Sciatic nerve (tissue), 2 donors: ENCODE results near the gene KIAA1217. TPM values are rescaled to one million over a fixed set of nuclear protein-coding genes. Genes with fewer than 3 reads are reported as not detected.
"Not testable (repeated sequence)": the region's sequence is repeated elsewhere in the genome, so short reads cannot be mapped to it uniquely, and the experiment has no call there.

Source experiments
- ATAC-seq: fragments of 200-7000 bp; cut with Tn5 transposase; one replicate; pipeline ENCODE4 v1.9.1; 2020; ENCODE audit warnings: mild to moderate bottlenecking, moderate library complexity
- DNase-seq: peaks from one replicate; pipeline ENCODE4 v3.0.0-alpha.2; 2020; ENCODE audit warnings: low spot score
- intact Hi-C: fragments of 100-400 bp; cut with DNase I; formaldehyde crosslinking; loops from one replicate; pipeline ENCODE4 v1.14.2; 2022
- total RNA-seq: library from RNA; stranded (reverse); fragmentation: NEBNext Ultra II Directional; extraction: Animal tissue kit (Norgen Biotek cat#: 25700); gene quantifications from one replicate; pipeline ENCODE4 v1.2.1, GENCODE V29; 2021
- donor health status: DM: no; HTN: no; CAD: no.
- donor health status: DM: no; HTN: no; CAD: no.

KIAA1217 gene
- total RNA-seq, 1 donor from 2014 or later: 84.6 TPM

DNA sequence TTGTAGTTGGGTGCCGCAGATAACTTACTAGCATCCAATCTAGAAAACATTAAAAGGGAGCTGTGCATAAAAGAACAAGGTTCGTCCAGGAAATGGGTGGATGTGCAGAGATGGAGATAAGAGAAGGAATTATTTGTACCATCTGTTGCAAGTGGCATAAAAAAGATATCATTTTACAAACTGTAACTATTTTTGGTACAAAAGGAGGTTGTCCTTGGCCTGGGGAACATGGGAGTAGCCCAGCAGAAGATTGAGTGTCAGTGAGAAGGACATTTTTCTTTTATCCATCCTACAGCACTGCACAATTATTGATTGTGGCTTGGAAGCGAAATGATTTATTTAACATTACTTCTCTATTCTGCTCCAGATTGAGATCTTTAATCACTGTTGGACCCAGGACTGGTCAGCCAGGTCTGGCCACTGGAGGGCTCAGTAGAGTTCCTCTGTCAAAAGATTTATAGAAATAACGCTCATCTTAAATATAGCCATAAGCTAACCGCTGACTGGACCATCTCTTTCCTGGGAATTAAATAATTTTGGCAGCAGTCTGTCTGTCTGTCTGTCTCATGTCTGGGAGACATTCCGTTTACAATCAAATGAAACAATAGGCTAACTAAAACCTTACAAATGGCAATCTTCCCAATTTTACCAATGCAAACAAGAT lies 254.1 kb downstream of the KIAA1217 start:
- no peak for ATAC-seq
- intact Hi-C loops: no loop called here
- DNase-seq: no peak

DNA sequence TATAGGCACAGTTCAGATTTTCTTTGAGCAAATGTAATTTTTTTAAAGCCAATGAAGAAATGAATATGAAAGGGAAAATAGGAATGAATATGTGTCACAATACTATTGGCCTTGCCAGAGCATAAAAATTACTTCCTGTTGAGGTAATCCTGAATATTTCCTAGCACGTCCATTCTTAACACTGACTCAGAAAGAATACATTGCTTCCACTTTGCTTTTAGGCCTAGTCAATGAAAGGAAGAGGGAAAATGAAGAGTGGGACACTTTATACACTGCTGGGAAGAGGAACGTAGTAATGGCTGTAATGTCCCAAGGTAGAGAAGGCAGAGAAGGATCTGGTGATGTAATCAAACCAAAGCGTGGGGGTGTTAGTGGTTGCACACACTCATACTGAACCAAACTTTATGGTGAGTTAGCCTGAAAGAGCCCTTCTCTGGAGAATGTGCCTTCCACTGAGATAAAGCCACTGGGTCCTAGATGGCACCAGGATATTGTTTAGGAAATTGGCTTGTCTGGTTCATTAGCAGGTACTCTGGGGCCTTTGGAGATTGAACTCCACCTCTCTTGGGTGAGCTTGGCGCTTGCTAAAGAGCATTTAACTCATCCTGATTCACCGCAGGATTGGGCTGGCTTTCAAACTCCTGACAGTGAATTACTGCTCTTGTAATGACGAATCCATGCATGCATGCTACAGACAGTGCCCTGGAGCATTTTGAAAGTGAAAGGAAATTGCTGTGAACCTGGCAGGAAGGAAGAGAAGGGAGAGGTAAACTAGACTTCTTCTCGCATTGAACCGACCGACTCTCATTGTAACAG lies 254.9 kb downstream of the KIAA1217 start:
- intact Hi-C loops: no loop called here
- ATAC-seq: no peak
- no peak for DNase-seq

DNA sequence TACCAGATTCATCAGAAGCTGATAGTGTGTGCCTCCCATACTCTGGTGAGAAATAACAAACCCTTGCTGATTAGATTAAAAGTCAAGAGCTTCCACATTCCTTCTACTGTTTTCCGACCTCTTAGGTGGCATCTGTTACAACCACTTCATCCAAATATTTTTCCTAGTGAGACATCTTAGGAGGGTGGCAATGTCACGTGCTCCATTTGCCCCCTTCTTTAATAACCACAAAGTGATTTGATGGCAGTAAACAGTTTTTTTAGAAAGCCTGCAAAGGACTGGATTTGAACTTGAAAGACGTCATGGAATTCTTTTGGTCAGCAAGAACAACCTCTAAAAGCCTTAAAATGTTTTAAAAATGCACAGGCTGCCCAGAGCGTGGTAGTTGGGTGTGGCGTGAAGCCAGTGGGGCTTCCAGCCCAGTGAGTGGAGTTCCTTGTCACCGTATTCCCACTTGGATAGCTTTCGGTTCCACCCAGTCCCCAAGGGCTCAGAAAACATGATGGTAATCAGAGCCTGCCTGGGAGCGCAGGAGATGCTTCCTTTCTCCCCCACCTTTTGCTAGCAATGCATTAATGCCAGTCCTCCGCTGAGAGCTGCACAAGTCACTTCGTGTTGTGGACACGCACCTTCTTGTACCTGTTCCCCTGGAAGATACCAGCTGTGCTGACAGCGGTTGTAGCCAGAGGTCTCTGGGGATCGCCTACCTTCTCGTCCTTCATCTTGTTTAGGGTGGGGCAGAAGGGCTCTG lies 256.4 kb downstream of the KIAA1217 start:
- intact Hi-C loops: no loop called here
- no peak for DNase-seq
- peak; percentile 58 for ATAC-seq

DNA sequence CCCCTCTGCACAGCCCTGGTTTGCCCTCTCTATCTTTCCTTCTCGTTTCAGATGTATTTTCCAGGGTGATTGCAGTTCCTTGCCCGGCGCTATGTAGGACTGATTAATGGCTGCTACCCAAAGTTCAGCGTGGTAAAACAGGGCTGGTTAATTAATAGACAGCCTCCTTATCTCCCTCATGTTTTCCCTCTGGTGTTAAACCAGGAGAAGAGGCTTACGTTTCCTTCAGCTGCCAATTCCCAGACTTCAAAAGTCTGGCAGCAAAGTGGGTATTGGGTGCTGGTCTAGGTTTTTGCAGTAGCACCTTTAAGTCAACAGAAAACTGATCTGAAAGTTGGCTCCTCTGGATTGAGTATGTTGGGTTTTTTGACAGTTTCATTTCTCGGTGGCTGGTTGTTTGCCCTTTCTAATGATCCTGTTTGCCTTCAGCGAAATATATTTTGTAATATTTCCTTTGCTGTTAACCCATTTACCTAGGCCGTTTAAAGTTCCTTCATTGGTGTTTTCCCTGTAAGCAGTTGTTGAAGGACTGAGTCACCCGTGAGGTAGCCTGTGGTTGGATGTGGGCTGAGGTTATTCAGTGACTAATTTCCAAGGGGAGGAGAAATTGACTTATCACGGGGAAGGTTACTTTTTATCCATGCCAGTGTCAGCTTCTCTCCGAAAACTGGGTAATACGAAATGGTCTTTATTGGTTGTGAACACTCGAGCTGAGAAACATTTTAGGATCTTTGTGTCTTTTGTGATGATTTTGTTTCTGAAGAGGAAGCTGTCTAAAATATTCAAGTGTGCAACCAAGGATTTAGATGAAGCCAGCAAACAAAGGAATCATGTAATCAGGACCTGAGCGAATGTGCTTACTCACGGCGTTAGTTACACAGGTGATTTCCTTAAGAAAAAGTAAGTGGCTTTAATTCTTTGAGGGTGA lies 257.2 kb downstream of the KIAA1217 start:
- intact Hi-C loops: no loop called here
- ATAC-seq: peak; percentile 41

DNA sequence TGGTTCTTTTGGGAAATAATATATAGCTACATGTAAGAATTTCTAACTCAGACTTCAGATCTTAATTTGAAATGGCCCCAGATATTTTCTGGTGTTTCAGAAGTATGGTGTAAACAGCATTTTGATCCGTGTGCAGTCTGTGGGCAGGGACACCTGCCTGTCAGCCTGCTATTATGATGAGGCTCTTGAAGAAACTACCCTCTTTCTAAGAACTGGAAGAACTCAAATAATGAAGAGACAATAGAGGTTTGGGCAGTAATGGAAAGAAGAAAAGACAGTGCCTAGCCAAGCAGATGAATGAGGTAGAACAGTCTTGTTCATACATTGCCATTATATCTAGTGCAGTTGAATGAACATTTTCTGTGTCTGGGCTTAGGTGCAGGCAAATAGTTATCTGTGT lies 258.2 kb downstream of the KIAA1217 start:
- intact Hi-C loops: no loop called here

More for the DNA sequence above, 257.2 kb downstream of the KIAA1217 start:
- DNase-seq: no peak

DNA sequence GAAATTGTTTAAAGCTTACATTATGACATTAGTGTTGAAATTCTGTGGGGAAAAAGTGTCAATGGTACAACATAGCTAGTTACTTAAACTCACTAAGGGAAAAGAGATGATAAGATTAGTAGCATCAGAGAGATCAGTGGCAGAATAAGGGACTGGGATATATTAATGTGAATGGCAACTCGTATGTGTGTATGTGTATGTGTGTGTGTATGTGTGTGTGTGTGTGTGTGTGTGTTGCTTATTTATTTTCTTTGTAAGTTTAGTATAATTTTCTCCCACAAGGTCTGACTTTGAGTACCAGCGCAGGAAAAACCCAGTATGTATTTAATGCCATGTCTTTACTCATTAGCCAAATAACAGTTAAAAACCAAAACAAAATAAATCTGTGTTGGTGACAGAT lies 258.7 kb downstream of the KIAA1217 start:
- ATAC-seq (no peak), DNase-seq (no peak)
- intact Hi-C loops: no loop called here

More for the DNA sequence above, 258.2 kb downstream of the KIAA1217 start:
- ATAC-seq (no peak), DNase-seq (no peak)

DNA sequence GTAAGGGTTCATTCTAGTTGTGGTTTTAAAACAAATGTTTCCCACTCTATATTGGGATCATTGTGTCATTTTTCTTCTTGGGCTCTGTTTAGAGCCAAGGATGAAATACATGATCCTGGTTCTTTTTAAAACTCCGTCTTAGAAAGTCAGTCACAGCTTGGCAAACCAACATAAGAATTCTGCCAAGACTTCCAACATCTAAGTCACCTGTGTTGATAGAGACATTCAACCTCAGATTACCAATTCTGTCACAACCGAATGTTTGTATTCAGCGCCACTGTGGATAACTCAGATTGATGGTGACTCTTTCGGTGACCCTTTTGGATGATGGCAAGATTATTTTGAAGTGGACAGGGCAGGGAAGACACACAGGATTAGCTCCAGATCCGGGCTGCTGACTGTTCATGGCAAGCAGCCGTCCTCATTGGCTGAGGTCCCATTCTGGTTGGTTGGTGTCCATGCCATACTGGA lies 259.4 kb downstream of the KIAA1217 start:
- intact Hi-C loops: no loop called here
- ATAC-seq (no peak), DNase-seq (no peak)

DNA sequence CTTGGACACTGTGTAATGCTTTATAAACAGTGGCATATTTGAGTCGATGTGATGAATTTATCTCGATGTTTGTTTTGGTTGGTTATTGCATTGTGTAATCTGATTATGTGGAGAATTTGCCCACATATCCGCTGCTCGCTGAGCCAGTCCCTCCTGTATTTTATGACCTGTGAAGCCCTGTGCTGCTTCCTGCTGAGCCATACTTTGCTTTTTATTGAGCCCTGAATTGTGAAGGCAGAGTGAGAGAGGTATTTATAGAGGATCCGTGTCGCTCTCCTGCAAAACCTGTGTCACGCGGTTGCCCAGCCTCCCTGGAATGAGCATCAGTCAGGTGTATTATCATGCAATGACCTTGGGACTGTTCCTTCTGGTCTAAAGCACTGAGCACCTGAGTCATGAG lies 261.1 kb downstream of the KIAA1217 start:
- ATAC-seq (no peak), DNase-seq (no peak)
- intact Hi-C loops: no loop called here

DNA sequence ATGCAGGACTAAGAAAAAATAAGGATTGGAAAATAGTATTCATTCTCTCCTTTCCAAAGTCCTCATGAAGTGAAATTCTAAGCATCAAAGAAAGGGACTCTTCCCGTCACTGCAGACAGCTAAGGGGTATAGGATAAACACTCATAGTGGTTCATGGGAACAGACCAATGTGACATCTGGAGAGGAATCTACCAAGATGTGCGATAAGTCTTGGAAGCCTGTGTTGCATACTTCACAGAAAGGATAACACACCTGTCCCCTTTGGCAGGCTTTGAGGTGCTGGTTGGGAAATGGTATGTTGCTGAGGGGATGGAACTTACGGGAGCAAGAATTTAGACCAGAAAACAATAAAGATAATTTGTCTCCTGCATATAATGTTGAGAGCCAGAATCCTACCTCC lies 266.7 kb downstream of the KIAA1217 start:
- no peak for ATAC-seq
- DNase-seq: no peak
- intact Hi-C loops: no loop called here

DNA sequence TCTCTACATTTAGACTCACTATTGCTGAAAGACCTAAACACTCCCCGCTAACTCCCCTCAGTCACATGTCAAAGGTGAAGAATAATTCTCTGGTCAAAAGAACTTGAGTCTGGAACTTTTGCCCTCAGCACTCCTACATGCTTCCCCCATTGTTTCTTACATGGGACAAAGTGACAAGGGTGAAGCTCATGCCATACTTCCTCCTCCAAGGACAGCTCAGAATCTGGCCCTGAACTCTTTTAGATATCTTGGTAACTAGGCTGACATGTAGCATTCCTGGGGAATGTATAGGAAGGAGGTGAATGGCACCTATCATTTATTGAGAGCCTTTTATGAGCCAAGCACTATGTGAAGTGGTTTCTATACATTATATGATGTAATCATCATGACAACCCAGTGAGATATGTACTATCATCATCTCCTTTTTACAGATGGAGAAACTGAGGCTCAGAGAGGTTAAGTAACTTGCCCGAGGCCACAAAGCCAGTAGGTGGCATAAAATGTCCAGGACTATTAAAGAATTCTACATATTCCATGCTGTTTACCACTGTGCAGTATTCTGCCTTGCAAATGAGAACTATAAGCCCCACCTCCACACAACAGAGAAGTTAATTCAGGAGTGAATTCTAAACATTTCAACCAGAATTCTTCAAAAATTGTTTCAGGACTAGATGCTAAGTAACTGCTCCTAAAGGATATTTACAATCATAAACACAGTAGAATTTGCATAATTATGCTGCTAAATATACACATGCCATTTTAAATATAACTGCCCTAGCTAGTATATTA lies 268.2 kb downstream of the KIAA1217 start:
- ATAC-seq (no peak), DNase-seq (no peak)
- intact Hi-C loops: no loop called here

DNA sequence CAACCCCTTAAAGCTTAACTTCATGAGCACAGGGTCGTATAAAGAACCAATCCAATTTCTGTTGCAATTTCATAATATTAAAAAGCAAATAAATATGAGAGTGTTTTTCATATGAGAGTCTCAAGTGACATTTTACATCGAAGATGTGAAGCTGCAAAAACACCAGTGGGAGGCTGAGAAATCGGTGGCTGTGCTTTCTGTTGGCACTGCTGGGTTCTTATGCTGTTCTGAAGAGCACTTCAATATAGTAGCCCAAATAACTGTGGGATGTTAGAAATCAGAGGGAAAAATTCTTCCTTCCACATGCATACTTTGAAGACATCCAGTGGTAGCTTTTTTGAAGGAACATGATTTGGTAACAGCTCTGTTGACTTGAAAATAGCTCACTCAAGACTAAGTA lies 269.0 kb downstream of the KIAA1217 start:
- ATAC-seq: no peak
- intact Hi-C loops: no loop called here
- DNase-seq: no peak

DNA sequence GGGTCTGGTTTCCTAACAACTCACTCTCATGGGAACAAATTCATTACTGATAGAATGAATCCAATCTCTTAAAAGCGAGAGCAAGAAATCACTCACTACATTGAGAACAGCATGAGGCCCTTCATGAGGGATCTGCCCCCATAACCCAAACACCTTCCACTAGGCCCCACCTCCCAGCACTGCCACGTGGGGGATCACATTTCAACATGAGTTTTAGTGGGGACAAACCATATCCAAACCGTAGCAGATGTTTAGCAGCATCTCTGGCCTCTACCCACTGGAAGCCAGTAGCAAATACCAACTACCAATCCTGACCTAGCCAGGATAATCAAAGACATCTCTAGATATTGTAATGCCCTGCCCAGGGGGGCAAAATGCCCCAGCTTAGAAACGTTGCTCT lies 270.9 kb downstream of the KIAA1217 start:
- DNase-seq: no peak
- ATAC-seq: no peak
- intact Hi-C loops: no loop called here

DNA sequence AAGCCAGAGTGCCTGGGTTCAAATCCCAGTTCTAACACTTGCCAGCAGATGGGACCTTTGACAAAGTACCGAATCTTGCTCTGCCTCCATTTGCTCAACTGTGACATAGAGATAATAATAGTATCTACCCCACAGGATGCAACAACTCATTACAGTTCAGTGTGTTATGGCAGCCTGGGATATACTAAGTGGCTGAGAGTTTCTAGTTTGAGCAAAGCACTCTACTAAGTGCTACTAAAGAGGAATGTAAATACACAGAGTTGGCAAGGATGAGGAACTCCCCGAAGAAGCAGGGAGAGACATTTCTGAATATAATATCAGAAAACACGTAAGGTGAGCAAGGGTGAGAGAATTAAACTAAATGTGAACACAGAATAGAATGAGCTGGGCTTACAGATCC lies 271.5 kb downstream of the KIAA1217 start:
- DNase-seq: no peak
- ATAC-seq: no peak

DNA sequence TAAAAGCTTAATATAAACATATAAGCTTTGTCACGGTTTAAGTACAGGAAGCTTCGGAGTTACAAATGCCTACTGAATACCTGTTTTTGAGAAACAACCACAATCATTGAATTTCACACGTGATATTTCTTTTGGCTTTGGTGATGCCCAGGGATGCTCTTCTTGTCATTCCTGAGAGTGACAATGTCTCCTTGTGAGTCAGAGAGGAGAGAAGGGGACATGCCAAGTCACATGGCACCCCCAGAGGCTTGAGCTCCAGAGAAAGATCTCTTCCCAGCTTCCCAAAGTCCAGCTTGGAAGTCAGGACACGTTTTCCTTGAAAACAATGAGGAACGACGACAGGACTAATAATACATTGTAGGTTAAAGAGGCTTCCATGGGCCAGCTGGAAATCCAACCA lies 272.3 kb downstream of the KIAA1217 start:
- no peak for ATAC-seq
- intact Hi-C loops: no loop called here

More for the DNA sequence above, 271.5 kb downstream of the KIAA1217 start:
- intact Hi-C loops: no loop called here

DNA sequence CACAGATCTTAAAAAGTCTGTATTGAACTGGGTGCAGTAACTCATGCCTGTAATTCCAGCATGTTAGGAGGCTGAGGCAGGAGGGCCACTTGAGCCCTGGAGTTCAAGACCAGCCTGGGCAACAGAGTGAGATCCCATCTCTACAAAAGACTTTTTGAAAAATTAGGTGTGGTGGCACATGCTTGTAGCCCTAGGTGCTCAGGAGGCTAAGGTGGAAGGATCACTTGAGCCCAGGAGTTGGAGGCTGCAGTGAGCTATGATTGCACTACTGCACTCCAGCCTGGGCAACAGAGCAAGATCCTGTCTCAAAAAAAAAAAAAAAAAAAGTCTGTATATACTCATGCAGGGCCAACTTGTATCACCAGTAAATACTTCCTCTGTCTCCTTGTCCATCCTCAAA lies 273.8 kb downstream of the KIAA1217 start:
- DNase-seq, intact Hi-C loops, ATAC-seq: not testable (repeated sequence)

More for the DNA sequence above, 272.3 kb downstream of the KIAA1217 start:
- DNase-seq: no peak

DNA sequence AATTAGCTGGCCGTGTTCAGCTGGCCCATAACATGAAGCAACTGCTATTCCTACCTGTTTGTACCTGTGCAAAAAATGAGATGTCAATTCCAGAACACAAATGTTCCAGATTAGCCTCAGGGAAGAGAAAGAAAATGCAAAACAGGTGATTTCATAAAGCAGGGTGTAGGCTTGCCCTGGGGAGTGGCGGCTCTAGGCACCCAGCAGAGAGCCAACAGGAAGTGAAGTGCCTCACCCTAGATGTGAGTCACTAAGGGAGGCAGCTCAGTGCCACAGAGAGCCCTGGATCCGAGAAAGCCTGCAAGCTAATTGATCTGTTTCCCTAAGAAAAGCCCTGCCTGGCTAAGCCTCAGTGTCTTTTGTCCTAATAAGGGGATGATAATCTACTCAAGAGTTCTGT lies 274.8 kb downstream of the KIAA1217 start:
- ATAC-seq: no peak
- no peak for DNase-seq
- intact Hi-C loops: no loop called here

DNA sequence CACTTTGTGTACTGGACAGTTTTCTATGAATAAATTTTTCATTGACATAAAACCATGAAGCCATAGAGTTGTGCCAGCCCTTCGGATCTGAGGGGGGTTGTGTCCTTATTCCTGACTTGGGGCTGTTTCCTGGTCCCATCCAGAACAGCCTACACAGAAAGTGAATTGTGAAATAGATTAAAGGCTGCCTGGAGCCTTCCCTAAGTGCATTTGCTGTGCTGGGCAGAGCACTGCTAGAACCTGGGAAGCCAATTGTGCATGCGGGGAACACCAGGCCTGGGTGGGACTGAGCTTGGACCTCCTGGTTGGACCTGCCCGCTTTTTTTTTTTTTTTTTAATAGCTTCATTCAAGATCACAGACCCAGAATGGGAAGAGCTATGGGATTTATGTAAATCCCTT lies 275.8 kb downstream of the KIAA1217 start:
- ATAC-seq (no peak), DNase-seq (no peak)
- intact Hi-C loops: no loop called here

DNA sequence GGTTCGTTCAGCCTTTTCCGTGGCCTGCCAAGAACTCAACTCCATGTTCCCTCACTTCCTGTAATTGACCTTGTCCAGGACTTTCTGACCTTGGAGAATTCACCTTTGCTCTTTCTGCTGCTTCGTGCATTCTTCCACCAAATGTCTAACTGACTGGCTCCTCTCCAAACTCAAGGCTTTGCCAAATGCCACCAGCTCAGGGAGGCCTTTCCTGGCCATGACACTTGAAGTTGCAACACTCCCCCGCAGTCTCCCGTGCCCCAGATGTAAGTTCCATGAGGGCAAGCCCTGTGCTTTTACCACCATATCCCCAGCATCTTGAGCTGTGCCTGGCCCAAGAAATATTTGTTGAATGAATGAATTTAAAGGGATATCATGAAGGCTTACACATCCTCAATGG lies 276.4 kb downstream of the KIAA1217 start:
- DNase-seq: no peak
- intact Hi-C loops: no loop called here
- ATAC-seq: no peak
